ENCODE results near the gene KCNK5. TPM values are rescaled to one million over a fixed set of nuclear protein-coding genes. Genes with fewer than 3 reads are reported as not detected.

The KCNK5 gene
- total RNA-seq, 4 donors from 2014 or later = 6.2 to 9.2 (median 7.4) TPM

GRCh38 chr6:39172377-39172757, 56.9 kb downstream of the KCNK5 start:
- 80% methylated on average over 5 of the region's 5 CpGs for WGBS
- Histone ChIP-seq H3K4me1 (no peaks in the 10 kb centered on the region), H3K4me3 (no peak overlapping the region), H3K36me3 (peaks cover 0 to 6% (median 0%) of the 10 kb centered on the region in 4 donors), H3K27ac (replicated peaks in 1 of 4) (no peak overlapping the region), H3K27me3 (peaks cover 0 to 6% (median 0%) of the 10 kb centered on the region in 4 donors), H3K9me3 (peaks cover 0 to 23% (median 16%) of the 10 kb centered on the region in 4 donors)
- intact Hi-C loops (cut with DNase I) = no loop called here
- no peak for DNase-seq (ENCODE audit: extremely low spot score)
- TF ChIP-seq EP300 (IDR thresholded peaks at IDR 0.05) (no peak), POLR2AphosphoS5 (IDR thresholded peaks at IDR 0.05) (no peak), CTCF (IDR thresholded peaks at IDR 0.05) (no peak), POLR2A (IDR thresholded peaks at IDR 0.05; ENCODE audit: low read depth) (no peak)

- intact Hi-C loops (cut with DNase I) = no loop called here
- no peak for DNase-seq (ENCODE audit: extremely low spot score)
Observed at GRCh38 chr6:39171489-39172376, 57.5 kb downstream of the KCNK5 start.

GRCh38 chr6:39170860-39171259, 58.4 kb downstream of the KCNK5 start:
- no peak for TF ChIP-seq POLR2AphosphoS5 (IDR thresholded peaks at IDR 0.05)
- no peak for TF ChIP-seq POLR2A (IDR thresholded peaks at IDR 0.05; ENCODE audit: low read depth)
- no peak for TF ChIP-seq CTCF (IDR thresholded peaks at IDR 0.05)
- peaks cover 0 to 6% (median 0%) of the 10 kb centered on the region in 4 donors for H3K36me3 ChIP-seq
- peaks cover 0 to 7% (median 5%) of the 10 kb centered on the region in 4 donors for H3K4me1 ChIP-seq
- intact Hi-C loops (cut with DNase I) = no loop called here
- no peak overlapping the region for H3K4me3 ChIP-seq
- H3K9me3 ChIP-seq = peaks cover 0 to 13% (median 12%) of the 10 kb centered on the region in 4 donors
- peaks cover 0 to 21% (median 0%) of the 10 kb centered on the region in 4 donors for H3K27me3 ChIP-seq
- no peak overlapping the region for H3K27ac ChIP-seq (replicated peaks in 1 of 4)
- 94% methylated on average over 3 of the region's 3 CpGs for WGBS
- DNase-seq (ENCODE audit: extremely low spot score) = no peak

More at GRCh38 chr6:39171489-39172376, 57.5 kb downstream of the KCNK5 start:
- WGBS = 65% methylated on average over 4 of the region's 4 CpGs
- no peak for TF ChIP-seq CTCF (IDR thresholded peaks at IDR 0.05)
- TF ChIP-seq POLR2AphosphoS5 (IDR thresholded peaks at IDR 0.05) = no peak
- TF ChIP-seq POLR2A (IDR thresholded peaks at IDR 0.05; ENCODE audit: low read depth) = no peak
- no peak overlapping the region for H3K27ac ChIP-seq (replicated peaks in 1 of 4)
- peaks cover 0 to 17% (median 13%) of the 10 kb centered on the region in 4 donors for H3K9me3 ChIP-seq
- H3K27me3 ChIP-seq = peaks cover 0 to 13% (median 0%) of the 10 kb centered on the region in 4 donors
- H3K4me1 ChIP-seq = peaks cover 0 to under 1% (median 0%) of the 10 kb centered on the region in 4 donors
- peaks cover 0 to 6% (median 0%) of the 10 kb centered on the region in 4 donors for H3K36me3 ChIP-seq
- no peak overlapping the region for H3K4me3 ChIP-seq

- DNase-seq (ENCODE audit: extremely low spot score) = no peak
- peaks cover 0 to 6% (median 0%) of the 10 kb centered on the region in 4 donors for H3K36me3 ChIP-seq
- peaks cover 0 to 7% (median 5%) of the 10 kb centered on the region in 4 donors for H3K4me1 ChIP-seq
- H3K4me3 ChIP-seq = no peak overlapping the region
- H3K27ac ChIP-seq (replicated peaks in 1 of 4) = no peak overlapping the region
- H3K27me3 ChIP-seq = peaks cover 0 to 26% (median 0%) of the 10 kb centered on the region in 4 donors
- H3K9me3 ChIP-seq = peaks cover 0 to 13% (median 12%) of the 10 kb centered on the region in 4 donors
- TF ChIP-seq EP300 (IDR thresholded peaks at IDR 0.05) = no peak
- no peak for TF ChIP-seq POLR2A (IDR thresholded peaks at IDR 0.05; ENCODE audit: low read depth)
- TF ChIP-seq POLR2AphosphoS5 (IDR thresholded peaks at IDR 0.05) = no peak
- TF ChIP-seq CTCF (IDR thresholded peaks at IDR 0.05) = no peak
- intact Hi-C loops (cut with DNase I) = no loop called here
Observed at GRCh38 chr6:39170389-39170788, 58.9 kb downstream of the KCNK5 start.
